Fibroblast of skin of right biceps (primary cell): ENCODE results near the gene KCNB1.

Source experiments
- DNase-seq: peaks from one replicate; pipeline ENCODE4 v3.0.0-alpha.2; 2013

KCNB1 gene

GRCh38 chr20:49482621-49483017 lies at the start of gene KCNB1:
KCNB1 (minus strand) TSS chr20:49482668; CDS start chr20:49482480, 188 bp downstream.
- peak; percentile 63 for DNase-seq

- DNase-seq, result no peak
These were observed 47.0 kb upstream of the KCNB1 start for GRCh38 chr20:49529470-49529869.

- no peak for DNase-seq
These were observed 44.1 kb upstream of the KCNB1 start for GRCh38 chr20:49526568-49526967.

GRCh38 chr20:49526056-49526455 lies 43.6 kb upstream of the KCNB1 start:
- DNase-seq, result no peak

GRCh38 chr20:49523767-49524360 lies 41.4 kb upstream of the KCNB1 start:
- no peak for DNase-seq

- no peak for DNase-seq
These were observed 38.9 kb upstream of the KCNB1 start for GRCh38 chr20:49521356-49521755.

GRCh38 chr20:49519777-49520359 lies 37.4 kb upstream of the KCNB1 start:
- no peak for DNase-seq

GRCh38 chr20:49519212-49519712 lies 36.8 kb upstream of the KCNB1 start:
- no peak for DNase-seq

GRCh38 chr20:49518576-49518975 lies 36.1 kb upstream of the KCNB1 start:
- no peak for DNase-seq

- DNase-seq, result no peak
These were observed 35.3 kb upstream of the KCNB1 start for GRCh38 chr20:49517805-49518100.

GRCh38 chr20:49516916-49517804 lies 34.7 kb upstream of the KCNB1 start:
- no peak for DNase-seq

- DNase-seq, result no peak
These were observed 33.1 kb upstream of the KCNB1 start for GRCh38 chr20:49515586-49515985.

- DNase-seq, result no peak
These were observed 31.0 kb upstream of the KCNB1 start for GRCh38 chr20:49513517-49513916.

GRCh38 chr20:49513009-49513408 lies 30.5 kb upstream of the KCNB1 start:
- no peak for DNase-seq

GRCh38 chr20:49511788-49512525 lies 29.5 kb upstream of the KCNB1 start:
- no peak for DNase-seq

- DNase-seq, result peak; percentile 76
These were observed 28.2 kb upstream of the KCNB1 start for GRCh38 chr20:49510562-49511122.

- DNase-seq, result peak; percentile 40
These were observed 26.1 kb upstream of the KCNB1 start for GRCh38 chr20:49508435-49509199.

- no peak for DNase-seq
These were observed 25.4 kb upstream of the KCNB1 start for GRCh38 chr20:49507741-49508434.

GRCh38 chr20:49505518-49505917 lies 23.1 kb upstream of the KCNB1 start:
- DNase-seq, result peak; percentile 28

GRCh38 chr20:49503176-49503575 lies 20.7 kb upstream of the KCNB1 start:
- DNase-seq, result no peak

- DNase-seq, result peak; percentile 18
These were observed 19.4 kb upstream of the KCNB1 start for GRCh38 chr20:49501917-49502316.

- DNase-seq, result no peak
These were observed 14.9 kb upstream of the KCNB1 start for GRCh38 chr20:49497398-49497669.
